Thyroid gland (tissue), 4 donors: ENCODE results near the gene PABPN1L. TPM values are rescaled to one million over a fixed set of nuclear protein-coding genes. Genes with fewer than 3 reads are reported as not detected.

Experiments used
- DNase-seq, 2 donors: peaks; one replicate each; pipeline ENCODE4 v3.0.0-alpha.2; 2019
- H3K27ac ChIP-seq, 3 donors: fragments of 200-600 bp; sonication (generic); 1 replicate in 2 of 3; 2 replicates in 1 of 3; pipeline ENCODE4 v1.5.1; 2016 to 2019; ENCODE audit warnings: mild to moderate bottlenecking in 1 of 3, moderate library complexity in 1 of 3
- H3K27me3 ChIP-seq: fragments of 200-600 bp; sonication (generic); one replicate; pipeline ENCODE4 v1.5.1; 2019
- H3K36me3 ChIP-seq, 2 donors: fragments of 200-600 bp; sonication (generic); one replicate each; pipeline ENCODE4 v1.5.1; 2016 to 2019
- H3K4me1 ChIP-seq, 2 donors: fragments of 200-600 bp; sonication (generic); one replicate each; pipeline ENCODE4 v1.5.1; 2017 to 2019
- H3K4me3 ChIP-seq, 3 donors: fragments of 200-600 bp; sonication (generic); replicated peaks in 1 of 3; 1 replicate in 2 of 3; 2 replicates in 1 of 3; pipeline ENCODE4 v1.5.1; 2016; ENCODE audit warnings: mild to moderate bottlenecking in 1 of 3
- H3K9me3 ChIP-seq: fragments of 200-600 bp; sonication (generic); one replicate; pipeline ENCODE4 v1.5.1; 2017
- CTCF ChIP-seq, 6 experiments: fragments of 200-600 bp in 3 of 6; fragments of 450-650 bp in 3 of 6; sonication (generic) in 3 of 6; IDR thresholded peaks; one replicate each; pipeline ENCODE4 v1.5.1; 2016 to 2019; ENCODE audit warnings: antibody characterized with exemption in 6 of 6, mild to moderate bottlenecking in 2 of 6, inconsistent platforms in 1 of 6, moderate library complexity in 1 of 6
- POLR2A ChIP-seq, 2 donors: fragments of 450-650 bp; IDR thresholded peaks; one replicate each; pipeline ENCODE4 v1.6.1; 2017; ENCODE audit warnings: antibody characterized with exemption in 2 of 2, mild to moderate bottlenecking in 2 of 2, moderate library complexity in 1 of 2
- WGBS, 2 donors: methylation state at CpG; one replicate each; pipeline ENCODE4 v1.1.5; 2017; 5-methylcytosine and 5-hydroxymethylcytosine counted together
- intact Hi-C: fragments of 100-400 bp; cut with DNase I; formaldehyde crosslinking; loops from one replicate; pipeline ENCODE4 v1.15.1; 2023
- total RNA-seq, 4 donors: library from RNA; depleted of rRNA; stranded (reverse); fragments of >200 nt; gene quantifications; one replicate each; pipeline ENCODE4 v1.2.3, GENCODE V29; 2016

The PABPN1L gene
- total RNA-seq, 4 donors from 2014 or later: not detected

DNA sequence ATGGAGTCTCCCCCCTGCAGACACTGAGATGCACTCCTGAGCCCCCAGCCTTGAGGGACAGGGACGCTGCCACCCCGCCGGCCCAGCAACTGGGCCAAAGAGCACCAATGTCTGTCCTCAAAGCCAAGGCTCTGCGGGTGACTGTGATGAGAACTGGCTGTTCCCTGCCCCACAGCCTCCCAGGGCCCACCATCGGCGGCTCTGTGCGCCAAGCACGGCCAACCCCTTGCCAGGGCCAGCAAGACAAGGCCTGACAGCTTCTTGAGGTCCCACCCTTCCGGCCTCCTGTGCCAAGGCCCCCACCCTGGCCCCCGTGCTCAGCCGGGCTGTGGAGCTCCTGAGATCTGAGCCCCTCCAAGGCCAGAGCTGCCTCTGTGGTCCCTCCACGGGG, 34.2 kb upstream of the PABPN1L start:
- 73 to 90% methylated on average over 3 to 5 of the region's 12 CpGs for WGBS, 2 donors
- no peak for DNase-seq

GRCh38 chr16:88899901-88900661, 33.6 kb upstream of the PABPN1L start:
- no peaks in the 10 kb centered on the region for H3K9me3 ChIP-seq
- H3K36me3 ChIP-seq: no peaks in the 10 kb centered on the region
- no peaks in the 10 kb centered on the region for H3K4me1 ChIP-seq
- no peak for DNase-seq
- H3K27ac ChIP-seq: no peak overlapping the region
- intact Hi-C loops: no loop called here
- H3K27me3 ChIP-seq: no peaks in the 10 kb centered on the region
- H3K4me3 ChIP-seq: no peak overlapping the region
- WGBS, 2 donors: 90 to 92% methylated on average over 6 to 22 of the region's 41 CpGs
- TF ChIP-seq CTCF (IDR thresholded peaks at IDR 0.05) (no peak), POLR2A (IDR thresholded peaks at IDR 0.05) (no peak)

More for the DNA sequence above, 34.2 kb upstream of the PABPN1L start:
- intact Hi-C loops: no loop called here
- Histone ChIP-seq H3K27ac (no peak overlapping the region), H3K27me3 (no peaks in the 10 kb centered on the region), H3K36me3 (no peaks in the 10 kb centered on the region), H3K4me3 (no peak overlapping the region), H3K4me1 (no peaks in the 10 kb centered on the region), H3K9me3 (no peaks in the 10 kb centered on the region)
- TF ChIP-seq CTCF (IDR thresholded peaks at IDR 0.05): no peak
- TF ChIP-seq POLR2A (IDR thresholded peaks at IDR 0.05): no peak

DNA sequence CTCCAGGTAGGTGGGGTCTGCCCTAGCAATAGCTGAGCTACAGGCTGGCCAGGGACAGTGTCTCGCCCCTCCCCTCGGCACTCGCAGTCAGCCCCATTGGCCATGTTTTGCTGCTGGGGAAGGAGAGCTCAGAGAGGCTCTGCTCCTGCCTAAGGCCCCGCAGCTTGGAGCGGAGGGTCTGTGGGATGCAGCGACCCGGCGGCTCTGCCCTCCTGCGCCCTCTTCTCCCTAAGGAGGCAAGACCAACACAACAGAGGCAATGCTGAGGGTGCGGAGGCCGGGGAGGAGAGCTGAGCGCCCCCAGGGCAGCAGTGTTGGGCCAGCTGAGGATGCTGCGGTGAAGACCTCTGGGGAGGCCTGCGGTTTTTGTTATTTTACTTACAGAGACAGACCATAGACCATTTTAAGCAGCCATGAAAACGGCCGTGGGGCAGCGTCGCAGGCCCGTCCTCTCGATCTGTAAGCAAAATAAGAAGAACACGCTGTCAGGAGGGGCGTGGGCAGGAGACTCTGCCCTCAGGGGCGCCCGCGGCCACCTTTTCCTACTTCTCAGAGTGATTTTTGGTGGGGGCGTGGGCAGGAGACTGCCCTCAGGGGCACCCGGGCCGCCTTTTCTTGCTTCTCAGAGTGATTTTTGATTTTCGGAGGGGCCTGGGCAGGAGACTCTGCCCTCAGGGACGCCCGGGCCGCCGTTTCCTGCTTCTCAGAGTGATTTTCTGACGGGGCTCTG, 31.4 kb upstream of the PABPN1L start:
- Histone ChIP-seq H3K27ac (no peak overlapping the region), H3K27me3 (no peaks in the 10 kb centered on the region), H3K36me3 (no peaks in the 10 kb centered on the region), H3K9me3 (no peaks in the 10 kb centered on the region), H3K4me1 (no peaks in the 10 kb centered on the region), H3K4me3 (no peak overlapping the region)
- 87 to 91% methylated on average over 24 to 34 of the region's 34 CpGs for WGBS, 2 donors
- intact Hi-C loops: no loop called here
- TF ChIP-seq CTCF (IDR thresholded peaks at IDR 0.05) (no peak), POLR2A (IDR thresholded peaks at IDR 0.05) (no peak)
- no peak for DNase-seq

- WGBS, 2 donors: 88 to 89% methylated on average over 41 to 46 of the region's 57 CpGs
- intact Hi-C loops: no loop called here
- Histone ChIP-seq H3K4me1 (no peaks in the 10 kb centered on the region), H3K27ac (no peak overlapping the region), H3K36me3 (no peaks in the 10 kb centered on the region), H3K9me3 (no peaks in the 10 kb centered on the region), H3K4me3 (no peak overlapping the region), H3K27me3 (no peaks in the 10 kb centered on the region)
- TF ChIP-seq CTCF (IDR thresholded peaks at IDR 0.05) (no peak), POLR2A (IDR thresholded peaks at IDR 0.05) (no peak)
- DNase-seq: no peak
These were observed 30.0 kb upstream of the PABPN1L start for GRCh38 chr16:88896238-88897070.
